Kidney epithelial cell (primary cell): ENCODE measurements around the gene EIF2AK2. TPM values are rescaled to one million over a fixed set of nuclear protein-coding genes. Genes with fewer than 3 reads are reported as not detected.

Experiments
- DNase-seq: peaks from one replicate; pipeline ENCODE4 v3.0.0-alpha.2; 2010; ENCODE audit warnings: low read depth
- H3K27me3 ChIP-seq: 2 replicates; pipeline ENCODE4 v1.6.0; 2011; ENCODE audit warnings: low read length; ENCODE audit not compliant: control insufficient read depth, insufficient read depth
- H3K36me3 ChIP-seq: 2 replicates; pipeline ENCODE4 v1.5.1; 2011; ENCODE audit warnings: low read length; ENCODE audit not compliant: control insufficient read depth, insufficient read depth
- H3K4me3 ChIP-seq: 2 replicates; pipeline ENCODE4 v1.5.1; 2011; ENCODE audit warnings: low read depth, mild to moderate bottlenecking, control low read depth, low read length
- total RNA-seq: library from RNA; depleted of rRNA; stranded (reverse); fragments of >200 nt; gene quantifications from 2 replicates; pipeline ENCODE4 v1.2.3, GENCODE V29; 2015
- TF ChIP-seq, protein P1 (sequence below): IDR thresholded peaks from 2 replicates; pipeline ENCODE4 v1.5.1; 2011; ENCODE audit warnings: mild to moderate bottlenecking, moderate library complexity, low read length, control low read depth, inconsistent platforms; ENCODE audit not compliant: insufficient read depth, poor library complexity, severe bottlenecking

Gene EIF2AK2
- total RNA-seq, 1 donor from 2014 or later = 23.5 TPM

DNA sequence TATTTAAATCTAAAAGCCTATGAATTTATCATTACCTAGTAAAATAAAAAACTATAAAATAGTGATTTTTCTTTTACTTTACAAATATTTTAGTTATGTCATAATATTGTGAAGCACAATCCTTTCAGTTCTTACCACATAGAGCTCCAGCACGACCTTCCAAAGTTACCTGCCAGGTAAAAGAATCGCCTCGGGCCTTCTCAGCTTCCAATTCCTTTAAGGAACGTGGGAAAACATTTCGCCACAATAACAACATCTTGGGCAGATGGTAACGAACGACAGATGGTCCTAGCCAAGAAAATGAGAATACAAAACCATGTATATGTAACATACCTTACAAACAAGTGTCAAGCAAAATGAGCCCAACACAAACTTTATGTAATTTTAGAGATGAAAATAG, 96.3 kb downstream of the EIF2AK2 start:
- Histone ChIP-seq H3K27me3 (no peaks in the 10 kb centered on the region), H3K36me3 (no peaks in the 10 kb centered on the region), H3K4me3 (no peak overlapping the region)
- TF ChIP-seq, protein P1, sequence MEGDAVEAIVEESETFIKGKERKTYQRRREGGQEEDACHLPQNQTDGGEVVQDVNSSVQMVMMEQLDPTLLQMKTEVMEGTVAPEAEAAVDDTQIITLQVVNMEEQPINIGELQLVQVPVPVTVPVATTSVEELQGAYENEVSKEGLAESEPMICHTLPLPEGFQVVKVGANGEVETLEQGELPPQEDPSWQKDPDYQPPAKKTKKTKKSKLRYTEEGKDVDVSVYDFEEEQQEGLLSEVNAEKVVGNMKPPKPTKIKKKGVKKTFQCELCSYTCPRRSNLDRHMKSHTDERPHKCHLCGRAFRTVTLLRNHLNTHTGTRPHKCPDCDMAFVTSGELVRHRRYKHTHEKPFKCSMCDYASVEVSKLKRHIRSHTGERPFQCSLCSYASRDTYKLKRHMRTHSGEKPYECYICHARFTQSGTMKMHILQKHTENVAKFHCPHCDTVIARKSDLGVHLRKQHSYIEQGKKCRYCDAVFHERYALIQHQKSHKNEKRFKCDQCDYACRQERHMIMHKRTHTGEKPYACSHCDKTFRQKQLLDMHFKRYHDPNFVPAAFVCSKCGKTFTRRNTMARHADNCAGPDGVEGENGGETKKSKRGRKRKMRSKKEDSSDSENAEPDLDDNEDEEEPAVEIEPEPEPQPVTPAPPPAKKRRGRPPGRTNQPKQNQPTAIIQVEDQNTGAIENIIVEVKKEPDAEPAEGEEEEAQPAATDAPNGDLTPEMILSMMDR = no peak
- DNase-seq = no peak

GRCh38 chr2:37059841-37060240, 96.9 kb downstream of the EIF2AK2 start:
- H3K4me3 ChIP-seq = no peak overlapping the region

DNA sequence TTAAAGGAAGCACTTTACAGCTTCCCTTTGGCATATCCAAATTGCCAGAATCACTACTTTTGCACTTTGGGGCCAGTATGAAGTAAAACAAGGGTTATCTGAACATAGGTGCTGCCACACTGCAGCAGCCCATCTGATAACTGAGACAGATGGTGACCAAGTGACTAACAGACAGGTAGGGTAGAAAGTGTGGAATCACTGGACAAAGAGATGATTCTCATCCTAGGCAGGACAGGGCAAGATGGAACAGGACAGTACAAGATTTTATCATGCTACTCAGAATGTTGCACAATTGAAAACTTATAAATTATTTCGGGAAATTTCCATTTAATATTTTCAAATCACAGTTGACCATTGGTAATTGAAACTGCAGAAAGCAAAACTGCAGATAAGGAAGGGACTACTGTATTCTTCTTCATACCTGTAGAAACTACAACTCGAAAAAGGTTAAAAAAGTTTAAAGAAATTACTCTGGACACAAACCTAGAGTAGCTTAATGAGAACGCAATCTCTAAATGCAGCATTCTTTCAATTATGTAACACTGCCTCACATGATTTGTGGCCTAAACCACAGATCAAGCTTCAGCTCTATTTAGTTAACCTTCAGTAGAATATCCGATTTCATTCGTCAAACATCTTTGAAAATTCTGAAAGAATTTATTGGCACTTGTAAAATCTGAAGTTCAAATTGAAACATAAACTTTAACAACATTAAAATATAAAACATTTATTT, 104.0 kb downstream of the EIF2AK2 start:
- Histone ChIP-seq H3K4me3 (no peak overlapping the region), H3K27me3 (no peaks in the 10 kb centered on the region), H3K36me3 (no peaks in the 10 kb centered on the region)
- no peak for DNase-seq
- TF ChIP-seq, protein P1 = no peak

More at GRCh38 chr2:37059841-37060240, 96.9 kb downstream of the EIF2AK2 start:
- Histone ChIP-seq H3K27me3 (no peaks in the 10 kb centered on the region), H3K36me3 (no peaks in the 10 kb centered on the region)
- no peak for DNase-seq
- TF ChIP-seq, protein P1 = no peak

Other genes with a start within 250 kb of the EIF2AK2 start
- gene STRN, start 190.4 kb downstream of the EIF2AK2 start, total RNA-seq = 13.0 and 13.5 TPM in 2 replicates
- gene HEATR5B, start 72.6 kb downstream of the EIF2AK2 start, total RNA-seq = 18.3 and 25.9 TPM in 2 replicates
- gene GPATCH11, start 72.5 kb downstream of the EIF2AK2 start, total RNA-seq = 4.4 and 6.1 TPM in 2 replicates
- not detected in 2 replicates for gene SULT6B1, start 31.7 kb upstream of the EIF2AK2 start, total RNA-seq
- 15.9 and 21.3 TPM in 2 replicates for gene CEBPZOS, start 39.5 kb upstream of the EIF2AK2 start, total RNA-seq
- 30.3 and 43.2 TPM in 2 replicates for gene CEBPZ, start 74.6 kb upstream of the EIF2AK2 start, total RNA-seq
- 12.4 and 13.5 TPM in 2 replicates for gene NDUFAF7, start 74.7 kb upstream of the EIF2AK2 start, total RNA-seq
- 21.6 and 32.7 TPM in 2 replicates for gene PRKD3, start 167.9 kb upstream of the EIF2AK2 start, total RNA-seq
- gene QPCT, start 187.7 kb upstream of the EIF2AK2 start, total RNA-seq = 35.4 and 43.2 TPM in 2 replicates